Glutamatergic neuron (in vitro differentiated cells): ENCODE data around the gene ESRRA. TPM values are rescaled to one million over a fixed set of nuclear protein-coding genes. Genes with fewer than 3 reads are reported as not detected.
A peak's percentile ranks its signal among the peaks of the same experiment; 100 is the strongest.

ENCODE experiments used
- DNase-seq: peaks from one replicate; pipeline ENCODE4 v3.0.0; 2022
- H3K27ac Mint-ChIP-seq: one replicate; pipeline ENCODE4 v1.8.0; 2020; ENCODE audit warnings: mild to moderate bottlenecking, mixed read lengths, inconsistent platforms; ENCODE audit not compliant: unreplicated experiment
- H3K27me3 Mint-ChIP-seq: one replicate; pipeline ENCODE4 v1.8.0; 2020; ENCODE audit warnings: mild to moderate bottlenecking, moderate library complexity, mixed read lengths, inconsistent platforms; ENCODE audit not compliant: unreplicated experiment
- H3K36me3 Mint-ChIP-seq: one replicate; pipeline ENCODE4 v1.8.0; 2020; ENCODE audit warnings: mild to moderate bottlenecking, mixed read lengths, inconsistent platforms; ENCODE audit not compliant: unreplicated experiment
- H3K4me1 Mint-ChIP-seq: one replicate; pipeline ENCODE4 v1.8.0; 2020; ENCODE audit warnings: mild to moderate bottlenecking, low read depth, mixed read lengths, inconsistent platforms; ENCODE audit not compliant: unreplicated experiment
- H3K4me3 Mint-ChIP-seq: one replicate; pipeline ENCODE4 v1.8.0; 2020; ENCODE audit warnings: mild to moderate bottlenecking, mixed read lengths, inconsistent platforms; ENCODE audit not compliant: unreplicated experiment
- H3K9me3 Mint-ChIP-seq: one replicate; pipeline ENCODE4 v1.8.0; 2020; ENCODE audit warnings: mild to moderate bottlenecking, moderate library complexity, mixed read lengths, inconsistent platforms; ENCODE audit not compliant: unreplicated experiment
- CTCF ChIP-seq: fragments of 200-600 bp; sonication (generic); IDR thresholded peaks from one replicate; pipeline ENCODE4 v1.5.0; 2021; ENCODE audit not compliant: partially characterized antibody, unreplicated experiment
- total RNA-seq: library from RNA; stranded (reverse); fragmentation: NEBNext Ultra II Directional; extraction: Animal tissue kit (Norgen Biotek cat#: 25700); gene quantifications from one replicate; pipeline ENCODE4 v1.2.1, GENCODE V29; 2021; ENCODE audit not compliant: unreplicated experiment

ESRRA gene
- total RNA-seq, 1 donor from 2014 or later = 69.9 TPM

GRCh38 chr11:64341851-64342791, 36.8 kb downstream of the ESRRA start:
- DNase-seq = peak; percentile 94
- peak; percentile 24 for TF ChIP-seq CTCF
- Mint-ChIP-seq H3K27ac (peak overlapping the region; percentile 82), H3K36me3 (peaks cover 4% of the 10 kb centered on the region), H3K27me3 (peaks cover 12% of the 10 kb centered on the region), H3K4me1 (peaks cover 18% of the 10 kb centered on the region), H3K4me3 (peak overlapping the region; percentile 81), H3K9me3 (peaks cover 20% of the 10 kb centered on the region)

- H3K27ac Mint-ChIP-seq = peak overlapping the region; percentile 82
- peak overlapping the region; percentile 64 for H3K4me3 Mint-ChIP-seq
- H3K36me3 Mint-ChIP-seq = peaks cover 4% of the 10 kb centered on the region
- TF ChIP-seq CTCF = no peak
- H3K9me3 Mint-ChIP-seq = peaks cover 19% of the 10 kb centered on the region
- peaks cover 19% of the 10 kb centered on the region for H3K4me1 Mint-ChIP-seq
- peaks cover 14% of the 10 kb centered on the region for H3K27me3 Mint-ChIP-seq
- no peak for DNase-seq
Measured at GRCh38 chr11:64342869-64343745, 37.8 kb downstream of the ESRRA start.

- no peak overlapping the region for H3K4me3 Mint-ChIP-seq
- peaks cover 4% of the 10 kb centered on the region for H3K36me3 Mint-ChIP-seq
- peaks cover 14% of the 10 kb centered on the region for H3K4me1 Mint-ChIP-seq
- H3K27ac Mint-ChIP-seq = no peak overlapping the region
- TF ChIP-seq CTCF = peak; percentile 61
- DNase-seq = peak; percentile 76
- peaks cover 17% of the 10 kb centered on the region for H3K9me3 Mint-ChIP-seq
- peaks cover 11% of the 10 kb centered on the region for H3K27me3 Mint-ChIP-seq
Measured at GRCh38 chr11:64343767-64344559, 38.6 kb downstream of the ESRRA start.

- Mint-ChIP-seq H3K4me1 (peaks cover 10% of the 10 kb centered on the region), H3K27ac (no peak overlapping the region), H3K36me3 (no peaks in the 10 kb centered on the region), H3K4me3 (no peak overlapping the region), H3K9me3 (peaks cover 16% of the 10 kb centered on the region), H3K27me3 (peaks cover 11% of the 10 kb centered on the region)
- no peak for DNase-seq
- TF ChIP-seq CTCF = no peak
Measured at GRCh38 chr11:64344787-64345186, 39.5 kb downstream of the ESRRA start.
